ENCODE results near the gene PALMD.

DNA sequence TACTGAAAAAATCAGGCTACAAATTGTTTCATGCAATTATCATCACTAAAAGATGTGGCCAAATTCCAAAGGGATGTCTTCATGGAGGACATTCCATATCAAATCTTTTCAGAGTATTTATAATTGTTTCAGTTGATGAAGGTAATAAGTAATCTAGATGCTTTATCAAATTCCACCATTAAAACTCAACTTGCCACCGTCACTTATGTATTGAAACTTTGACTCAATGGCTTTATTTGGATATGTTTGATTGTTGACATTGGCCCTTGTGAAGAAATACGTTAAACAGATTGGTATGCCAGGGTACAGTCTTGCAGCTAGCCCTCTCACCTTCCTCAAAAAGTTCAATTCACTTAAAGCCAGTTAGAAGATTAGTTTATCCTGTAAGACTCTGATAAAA, 32.2 kb upstream of the PALMD start:
- TF ChIP-seq, protein P1, sequence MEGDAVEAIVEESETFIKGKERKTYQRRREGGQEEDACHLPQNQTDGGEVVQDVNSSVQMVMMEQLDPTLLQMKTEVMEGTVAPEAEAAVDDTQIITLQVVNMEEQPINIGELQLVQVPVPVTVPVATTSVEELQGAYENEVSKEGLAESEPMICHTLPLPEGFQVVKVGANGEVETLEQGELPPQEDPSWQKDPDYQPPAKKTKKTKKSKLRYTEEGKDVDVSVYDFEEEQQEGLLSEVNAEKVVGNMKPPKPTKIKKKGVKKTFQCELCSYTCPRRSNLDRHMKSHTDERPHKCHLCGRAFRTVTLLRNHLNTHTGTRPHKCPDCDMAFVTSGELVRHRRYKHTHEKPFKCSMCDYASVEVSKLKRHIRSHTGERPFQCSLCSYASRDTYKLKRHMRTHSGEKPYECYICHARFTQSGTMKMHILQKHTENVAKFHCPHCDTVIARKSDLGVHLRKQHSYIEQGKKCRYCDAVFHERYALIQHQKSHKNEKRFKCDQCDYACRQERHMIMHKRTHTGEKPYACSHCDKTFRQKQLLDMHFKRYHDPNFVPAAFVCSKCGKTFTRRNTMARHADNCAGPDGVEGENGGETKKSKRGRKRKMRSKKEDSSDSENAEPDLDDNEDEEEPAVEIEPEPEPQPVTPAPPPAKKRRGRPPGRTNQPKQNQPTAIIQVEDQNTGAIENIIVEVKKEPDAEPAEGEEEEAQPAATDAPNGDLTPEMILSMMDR (IDR thresholded peaks at IDR 0.05; ENCODE audit: low read length): no peak
- TF ChIP-seq EZH2 (optimal IDR thresholded peaks at IDR 0.05; ENCODE audit: low read depth, low read length): no peak
